ENCODE measurements around the gene ANKRD11. TPM values are rescaled to one million over a fixed set of nuclear protein-coding genes. Genes with fewer than 3 reads are reported as not detected.
A peak's percentile ranks its signal among the peaks of the same experiment; 100 is the strongest.

ANKRD11 gene
- total and polyA plus RNA-seq, 2 donors (not counting 3 experiments of a cell fraction or from before 2014, with no cell fraction given), result 55.8 to 191 TPM

GRCh38 chr16:89335803-89336485 lies 154.4 kb downstream of the ANKRD11 start:
- dilution Hi-C loops (cut with MboI; ENCODE audit: extremely low pct_ligation_motif_present, low sequenced_read_pairs), result no loop called here
- H3K27ac ChIP-seq (ENCODE audit: insufficient read depth, low read depth, low read length), result peak overlapping the region; percentile 36
- no peaks in the 10 kb centered on the region for H3K9me1 ChIP-seq (replicated peaks; ENCODE audit: control insufficient read depth, extremely low read depth, insufficient read depth, low read length)
- no peaks in the 10 kb centered on the region for H3K9me3 ChIP-seq (replicated peaks; ENCODE audit: control insufficient read depth, insufficient read depth, low read length)
- peaks cover 51% of the 10 kb centered on the region for H3K4me1 ChIP-seq (ENCODE audit: control insufficient read depth, extremely low read depth, insufficient read depth, low read length)
- DNase-seq (ENCODE audit: low read depth, low spot score) (no peak), FAIRE-seq (no peak)
- H3K79me2 ChIP-seq (ENCODE audit: control insufficient read depth, insufficient read depth, low read length), result peaks cover 97% of the 10 kb centered on the region
- no peaks in the 10 kb centered on the region for H3K36me3 ChIP-seq (ENCODE audit: control insufficient read depth in 2 of 2, extremely low read depth in 1 of 2, insufficient read depth in 2 of 2, low read length in 2 of 2)
- POLR2A ChIA-PET, result no interaction called here
- CTCF ChIA-PET, result interaction anchor here (0.8 to 3.0 kb wide), 12 partner anchors 10 to 221 kb away, joined by 3 to 23 read pairs (median 6); no protein-coding TSS in a partner anchor
- H3K4me3 ChIP-seq (replicated peaks in 1 of 3; ENCODE audit: insufficient read depth in 1 of 3, low read depth in 1 of 3, low read length in 3 of 3), result no peak overlapping the region
- H3K4me2 ChIP-seq (ENCODE audit: insufficient read depth, low read length), result no peak overlapping the region
- intact Hi-C loops (cut with micrococcal nuclease), result no loop called here
- no peaks in the 10 kb centered on the region for H3K27me3 ChIP-seq (ENCODE audit: control insufficient read depth in 2 of 2, insufficient read depth in 2 of 2, low read length in 2 of 2)
- H2AFZ ChIP-seq (ENCODE audit: low read depth, low read length), result no peak overlapping the region
- no TSS peak for BruUV-seq (replicated peaks)
- peaks cover 3% of the 10 kb centered on the region for H4K20me1 ChIP-seq (replicated peaks; ENCODE audit: control insufficient read depth, extremely low read depth, insufficient read depth, low read length)
- TF ChIP-seq POLR2A (IDR thresholded peaks at IDR 0.05; ENCODE audit: low read depth, low read length) (no peak), FOS (IDR thresholded peaks at IDR 0.05; ENCODE audit: borderline replicate concordance, insufficient read depth, low read length) (no peak), JUN (IDR thresholded peaks at IDR 0.05; ENCODE audit: borderline replicate concordance, insufficient read depth, insufficient read length, low read depth) (no peak), GATA2 (IDR thresholded peaks at IDR 0.05; ENCODE audit: insufficient read depth, insufficient read length, low read depth, low read length) (no peak), MYC (IDR thresholded peaks at IDR 0.05; ENCODE audit: low read depth, low read length) (no peak), EZH2 (IDR thresholded peaks at IDR 0.05; ENCODE audit: borderline replicate concordance, low read depth, low read length, severe bottlenecking) (no peak), POLR2AphosphoS5 (IDR thresholded peaks at IDR 0.05; ENCODE audit: insufficient read depth, low read depth, low read length) (no peak), CTCF (IDR thresholded peaks at IDR 0.05; ENCODE audit: extremely low read depth in 1 of 2, insufficient read depth in 1 of 2, low read depth in 1 of 2, low read length in 2 of 2) (no peak), MAX (IDR thresholded peaks at IDR 0.05; ENCODE audit: insufficient read depth, insufficient read length) (no peak)
- H3K9ac ChIP-seq (replicated peaks; ENCODE audit: extremely low read depth, insufficient read depth, low read length), result no peak overlapping the region
